Midbrain (tissue), 1 donor: ENCODE measurements around the gene ORC6.

Experiments used
- DNase-seq: peaks from one replicate; lab custom pipeline; 2025; lab: John Stamatoyannopoulos, UW

Gene ORC6

GRCh38 chr16:46701615-46702014, 12.2 kb downstream of the ORC6 start:
- no peak for DNase-seq

GRCh38 chr16:46702030-46702429, 12.6 kb downstream of the ORC6 start:
- no peak for DNase-seq

GRCh38 chr16:46706642-46707041, 17.2 kb downstream of the ORC6 start:
- DNase-seq = no peak

- no peak for DNase-seq
These were observed 20.1 kb downstream of the ORC6 start for GRCh38 chr16:46709469-46710005.

GRCh38 chr16:46711106-46712058, 21.9 kb downstream of the ORC6 start:
- DNase-seq = no peak

- no peak for DNase-seq
These were observed 23.5 kb downstream of the ORC6 start for GRCh38 chr16:46712911-46713310.

- no peak for DNase-seq
These were observed 24.2 kb downstream of the ORC6 start for GRCh38 chr16:46713634-46714033.

- DNase-seq = no peak
These were observed 25.5 kb downstream of the ORC6 start for GRCh38 chr16:46714797-46715591.

GRCh38 chr16:46715769-46716305, 26.4 kb downstream of the ORC6 start:
- no peak for DNase-seq

- no peak for DNase-seq
These were observed 28.2 kb downstream of the ORC6 start for GRCh38 chr16:46717692-46718091.

- no peak for DNase-seq
These were observed 28.8 kb downstream of the ORC6 start for GRCh38 chr16:46718214-46718613.

GRCh38 chr16:46719528-46719927, 30.1 kb downstream of the ORC6 start:
- no peak for DNase-seq

GRCh38 chr16:46720619-46721018, 31.2 kb downstream of the ORC6 start:
- DNase-seq = no peak

- DNase-seq = no peak
These were observed 32.4 kb downstream of the ORC6 start for GRCh38 chr16:46721885-46722284.

GRCh38 chr16:46727184-46727583, 37.7 kb downstream of the ORC6 start:
- no peak for DNase-seq

- no peak for DNase-seq
These were observed 38.2 kb downstream of the ORC6 start for GRCh38 chr16:46727630-46728029.

- no peak for DNase-seq
These were observed 39.3 kb downstream of the ORC6 start for GRCh38 chr16:46728806-46729205.

GRCh38 chr16:46729326-46729995, 40.0 kb downstream of the ORC6 start:
- no peak for DNase-seq

- no peak for DNase-seq
These were observed 40.7 kb downstream of the ORC6 start for GRCh38 chr16:46730126-46730525.

GRCh38 chr16:46730801-46731690, 41.6 kb downstream of the ORC6 start:
- DNase-seq = no peak
